Left ventricle myocardium inferior (tissue), 1 donor: Measurements from ENCODE around the gene MARVELD2. TPM values are rescaled to one million over a fixed set of nuclear protein-coding genes. Genes with fewer than 3 reads are reported as not detected.

Experiments
- DNase-seq: peaks from one replicate; pipeline ENCODE4 v3.0.0-alpha.2; 2020
- H3K27ac ChIP-seq: fragments of 200-600 bp; replicated peaks from 2 replicates; pipeline ENCODE4 v1.8.0; 2021
- H3K27me3 ChIP-seq: fragments of 200-600 bp; 2 replicates; pipeline ENCODE4 v1.8.0; 2021; ENCODE audit warnings: low read depth
- H3K36me3 ChIP-seq: fragments of 200-600 bp; 2 replicates; pipeline ENCODE4 v1.8.0; 2021
- H3K4me1 ChIP-seq: fragments of 200-600 bp; 2 replicates; pipeline ENCODE4 v1.8.0; 2021
- H3K4me3 ChIP-seq: fragments of 200-600 bp; 2 replicates; pipeline ENCODE4 v1.8.0; 2021; ENCODE audit warnings: mild to moderate bottlenecking, moderate library complexity
- H3K9me3 ChIP-seq: fragments of 200-600 bp; replicated peaks from 2 replicates; pipeline ENCODE4 v1.8.0; 2021
- intact Hi-C: fragments of 100-400 bp; cut with micrococcal nuclease; formaldehyde crosslinking; loops from one replicate; pipeline ENCODE4 v1.11.0; 2022
- total RNA-seq: library from RNA; stranded (reverse); fragmentation: NEBNext Ultra II Directional; extraction: Animal tissue kit (Norgen Biotek cat#: 25700); gene quantifications from one replicate; pipeline ENCODE4 v1.2.1, GENCODE V29; 2021
- TF ChIP-seq, protein P1 (sequence below): fragments of 200-600 bp; IDR thresholded peaks from 2 replicates; pipeline ENCODE4 v1.8.0; 2021; ENCODE audit warnings: antibody characterized with exemption, mild to moderate bottlenecking, borderline replicate concordance
- donor health status: DM: no; HTN: yes; CAD: no; lungs with severe emphysema.

The MARVELD2 gene
- total RNA-seq, 1 donor from 2014 or later = 0.96 TPM

DNA sequence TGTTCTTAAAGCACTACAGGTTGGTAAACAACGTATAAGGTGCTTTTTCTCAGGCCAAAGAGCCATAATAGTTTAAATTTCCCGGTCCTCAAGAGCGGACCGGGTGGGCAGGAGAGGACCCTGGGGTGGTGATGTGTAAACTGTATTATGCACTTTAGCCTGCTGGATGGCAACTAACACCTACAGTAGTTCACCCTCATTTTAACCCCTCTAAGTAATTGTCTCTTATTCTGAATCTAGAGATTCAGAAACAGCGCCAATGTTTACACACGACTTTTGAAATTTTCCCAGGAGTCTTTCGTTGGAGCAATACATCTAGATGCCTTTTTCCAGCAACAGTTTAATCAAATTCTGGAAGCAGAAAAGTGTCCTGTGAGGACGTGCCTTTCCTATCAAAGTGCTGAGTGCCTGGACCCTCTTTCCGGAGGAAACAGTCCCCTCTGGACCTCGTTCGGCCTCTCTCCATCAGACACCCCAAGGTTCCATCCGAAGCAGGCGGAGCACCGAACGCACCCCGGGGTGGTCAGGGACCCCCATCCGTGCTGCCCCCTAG lies 77.0 kb downstream of the MARVELD2 start:
- Histone ChIP-seq H3K4me3 (peak overlapping the region; percentile 69), H3K4me1 (peaks cover 24% of the 10 kb centered on the region), H3K27me3 (peaks cover 75% of the 10 kb centered on the region), H3K9me3 (no peaks in the 10 kb centered on the region), H3K36me3 (no peaks in the 10 kb centered on the region), H3K27ac (no peak overlapping the region)
- TF ChIP-seq, protein P1, sequence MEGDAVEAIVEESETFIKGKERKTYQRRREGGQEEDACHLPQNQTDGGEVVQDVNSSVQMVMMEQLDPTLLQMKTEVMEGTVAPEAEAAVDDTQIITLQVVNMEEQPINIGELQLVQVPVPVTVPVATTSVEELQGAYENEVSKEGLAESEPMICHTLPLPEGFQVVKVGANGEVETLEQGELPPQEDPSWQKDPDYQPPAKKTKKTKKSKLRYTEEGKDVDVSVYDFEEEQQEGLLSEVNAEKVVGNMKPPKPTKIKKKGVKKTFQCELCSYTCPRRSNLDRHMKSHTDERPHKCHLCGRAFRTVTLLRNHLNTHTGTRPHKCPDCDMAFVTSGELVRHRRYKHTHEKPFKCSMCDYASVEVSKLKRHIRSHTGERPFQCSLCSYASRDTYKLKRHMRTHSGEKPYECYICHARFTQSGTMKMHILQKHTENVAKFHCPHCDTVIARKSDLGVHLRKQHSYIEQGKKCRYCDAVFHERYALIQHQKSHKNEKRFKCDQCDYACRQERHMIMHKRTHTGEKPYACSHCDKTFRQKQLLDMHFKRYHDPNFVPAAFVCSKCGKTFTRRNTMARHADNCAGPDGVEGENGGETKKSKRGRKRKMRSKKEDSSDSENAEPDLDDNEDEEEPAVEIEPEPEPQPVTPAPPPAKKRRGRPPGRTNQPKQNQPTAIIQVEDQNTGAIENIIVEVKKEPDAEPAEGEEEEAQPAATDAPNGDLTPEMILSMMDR = no peak
- intact Hi-C loops = no loop called here
- no peak for DNase-seq

DNA sequence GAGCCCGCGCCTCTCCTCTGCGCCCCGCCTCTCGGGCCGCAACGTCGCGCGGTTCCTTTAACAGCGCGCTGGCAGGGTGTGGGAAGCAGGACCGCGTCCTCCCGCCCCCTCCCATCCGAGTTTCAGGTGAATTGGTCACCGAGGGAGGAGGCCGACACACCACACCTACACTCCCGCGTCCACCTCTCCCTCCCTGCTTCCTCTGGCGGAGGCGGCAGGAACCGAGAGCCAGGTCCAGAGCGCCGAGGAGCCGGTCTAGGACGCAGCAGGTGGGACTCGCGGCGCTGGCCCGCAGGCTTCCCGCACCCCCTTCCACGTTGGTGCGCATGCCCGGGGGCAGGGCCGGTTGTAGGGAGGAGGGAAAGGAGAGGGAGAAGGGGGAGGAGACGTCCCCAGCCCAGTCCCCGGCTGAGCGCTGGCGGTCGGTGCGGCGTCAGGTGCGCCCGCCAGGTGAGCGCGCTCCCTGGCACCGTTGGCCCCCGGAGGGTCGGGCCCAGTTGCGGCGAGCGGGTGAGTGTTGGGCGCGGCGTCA lies 77.5 kb downstream of the MARVELD2 start, which contains the start of gene OCLN:
Gene OCLN (plus strand): TSS at position 400 of the 532 bp plus-strand sequence. CDS start 11,455 bp downstream, outside the sequence.
- Histone ChIP-seq H3K27me3 (peaks cover 73% of the 10 kb centered on the region), H3K36me3 (no peaks in the 10 kb centered on the region), H3K4me3 (peak within 1 kb of the TSS; percentile 69), H3K9me3 (no peaks in the 10 kb centered on the region), H3K4me1 (peaks cover 24% of the 10 kb centered on the region), H3K27ac (no peak within 1 kb of the TSS)
- TF ChIP-seq, protein P1 = no peak
- no peak for DNase-seq
- intact Hi-C loops = no loop called here

DNA sequence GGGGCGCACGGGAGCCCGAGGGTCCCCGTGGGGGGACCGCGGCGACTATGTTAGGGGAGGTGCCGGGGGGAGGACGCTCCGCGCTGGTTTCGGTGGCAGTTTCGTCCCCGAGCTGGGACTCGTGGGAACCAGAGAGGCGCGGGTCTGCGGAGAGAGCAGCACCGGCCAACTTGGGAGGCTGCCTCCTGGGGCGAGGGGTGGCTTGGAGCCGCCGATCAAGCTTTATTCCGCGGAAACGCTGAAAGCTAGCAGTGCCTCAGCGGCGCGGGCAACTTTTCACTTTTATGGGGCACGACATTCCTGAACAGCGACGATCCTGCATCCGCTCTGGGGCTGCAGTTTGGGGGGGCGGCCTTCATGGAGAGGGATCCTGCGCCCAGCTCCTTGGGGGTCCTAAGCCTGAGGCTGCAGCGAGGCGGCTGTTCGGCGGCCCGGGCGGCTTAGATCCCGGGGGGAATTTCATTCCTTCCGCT lies 78.0 kb downstream of the MARVELD2 start:
- Histone ChIP-seq H3K27ac (no peak overlapping the region), H3K9me3 (no peaks in the 10 kb centered on the region), H3K4me3 (peak overlapping the region; percentile 69), H3K27me3 (peaks cover 69% of the 10 kb centered on the region), H3K4me1 (peaks cover 24% of the 10 kb centered on the region), H3K36me3 (no peaks in the 10 kb centered on the region)
- TF ChIP-seq, protein P1 = no peak
- intact Hi-C loops = no loop called here
- no peak for DNase-seq

GRCh38 chr5:69493396-69494133 lies 78.6 kb downstream of the MARVELD2 start:
- Histone ChIP-seq H3K27me3 (peaks cover 72% of the 10 kb centered on the region), H3K4me3 (peak overlapping the region; percentile 69), H3K36me3 (no peaks in the 10 kb centered on the region), H3K4me1 (peaks cover 24% of the 10 kb centered on the region), H3K9me3 (no peaks in the 10 kb centered on the region), H3K27ac (no peak overlapping the region)
- TF ChIP-seq, protein P1 = no peak
- intact Hi-C loops = no loop called here
- no peak for DNase-seq

Other genes with a start within 250 kb of the MARVELD2 start
- gene CCNB1, start 248.0 kb upstream of the MARVELD2 start, total RNA-seq = 3.5 TPM
- 3.1 TPM for gene CENPH, start 225.5 kb upstream of the MARVELD2 start, total RNA-seq
- gene CDK7, start 180.2 kb upstream of the MARVELD2 start, total RNA-seq = 10.5 TPM
- gene CCDC125, start 82.3 kb upstream of the MARVELD2 start, total RNA-seq = 2.4 TPM
- gene AK6, start 45.6 kb upstream of the MARVELD2 start, total RNA-seq = 39.4 TPM
- 32.2 TPM for gene TAF9, start 45.6 kb upstream of the MARVELD2 start, total RNA-seq
- 19.4 TPM for gene RAD17, start 45.3 kb upstream of the MARVELD2 start, total RNA-seq
- 2.0 TPM for gene OCLN, start 77.7 kb downstream of the MARVELD2 start, total RNA-seq
- gene GTF2H2C, start 145.1 kb downstream of the MARVELD2 start, total RNA-seq = 18.0 TPM